Keratinocyte (primary cell): ENCODE results near the gene ZNF44. TPM values are rescaled to one million over a fixed set of nuclear protein-coding genes. Genes with fewer than 3 reads are reported as not detected.

ENCODE experiments used
- DNase-seq: peaks from one replicate; pipeline ENCODE4 v3.0.0-alpha.2; 2011; ENCODE audit warnings: low read depth, missing footprints, low spot score
- FAIRE-seq: peaks from 2 replicates; lab custom pipeline; 2011; peaks lifted over from hg19 to GRCh38; lab: Jason Lieb, UNC
- H2AFZ ChIP-seq: 2 replicates; pipeline ENCODE4 v1.6.0; 2012; ENCODE audit warnings: low read length, control low read depth, inconsistent platforms; ENCODE audit not compliant: control insufficient read depth
- H3K27ac ChIP-seq: 2 replicates; pipeline ENCODE4 v1.5.1; 2011; ENCODE audit warnings: low read length; ENCODE audit not compliant: control insufficient read depth, insufficient read depth
- H3K27me3 ChIP-seq: 3 replicates; pipeline ENCODE4 v1.6.0; 2011; ENCODE audit warnings: low read length; ENCODE audit not compliant: control insufficient read depth, insufficient read depth; ENCODE audit errors: extremely low read depth
- H3K36me3 ChIP-seq, 2 experiments: 2 replicates in 1 of 2; 3 replicates in 1 of 2; pipeline ENCODE4 v1.5.1; 2011; ENCODE audit warnings: low read length in 2 of 2, mild to moderate bottlenecking in 1 of 2; ENCODE audit not compliant: control insufficient read depth in 2 of 2, insufficient read depth in 2 of 2; ENCODE audit errors: extremely low read depth in 1 of 2
- H3K4me1 ChIP-seq: 3 replicates; pipeline ENCODE4 v1.5.1; 2011; ENCODE audit warnings: low read length; ENCODE audit not compliant: control insufficient read depth, insufficient read depth; ENCODE audit errors: extremely low read depth
- H3K4me2 ChIP-seq: 3 replicates; pipeline ENCODE4 v1.6.0; 2011; ENCODE audit warnings: low read depth, low read length; ENCODE audit not compliant: control insufficient read depth, insufficient read depth; ENCODE audit errors: extremely low read depth
- H3K4me3 ChIP-seq, 3 experiments: fragments of 200-600 bp in 1 of 3; sonication (generic) in 1 of 3; 2 replicates in 2 of 3; 3 replicates in 1 of 3; pipeline ENCODE4 v1.5.1; 2011 to 2016; ENCODE audit warnings: low read length in 3 of 3, mild to moderate bottlenecking in 3 of 3, control low read depth in 2 of 3, inconsistent platforms in 1 of 3, low read depth in 1 of 3, mixed read lengths in 1 of 3, mixed run types in 1 of 3, moderate library complexity in 1 of 3; ENCODE audit not compliant: control insufficient read depth in 2 of 3, insufficient read depth in 2 of 3; ENCODE audit errors: extremely low read depth in 1 of 3
- H3K79me2 ChIP-seq: 2 replicates; pipeline ENCODE4 v1.6.0; 2012; ENCODE audit warnings: low read length; ENCODE audit not compliant: control insufficient read depth, insufficient read depth
- H3K9ac ChIP-seq: 3 replicates; pipeline ENCODE4 v1.6.0; 2011; ENCODE audit warnings: low read length; ENCODE audit not compliant: control insufficient read depth, insufficient read depth; ENCODE audit errors: extremely low read depth
- H3K9me1 ChIP-seq: 3 replicates; pipeline ENCODE4 v1.6.0; 2011; ENCODE audit warnings: low read length; ENCODE audit not compliant: control insufficient read depth, insufficient read depth; ENCODE audit errors: extremely low read depth
- H3K9me3 ChIP-seq: 2 replicates; pipeline ENCODE4 v1.5.1; 2012; ENCODE audit warnings: low read depth, low read length; ENCODE audit not compliant: control insufficient read depth
- H4K20me1 ChIP-seq: 3 replicates; pipeline ENCODE4 v1.6.0; 2011; ENCODE audit warnings: low read length; ENCODE audit not compliant: control insufficient read depth, insufficient read depth; ENCODE audit errors: extremely low read depth
- CTCF ChIP-seq, 3 experiments: IDR thresholded peaks in 1 of 3; conservative IDR thresholded peaks in 1 of 3; optimal IDR thresholded peaks in 1 of 3; 2 replicates in 2 of 3; 3 replicates in 1 of 3; pipeline versions ENCODE3 to v1.5.1; 2011; ENCODE audit warnings: low read length in 3 of 3, mild to moderate bottlenecking in 3 of 3, moderate library complexity in 2 of 3, control low read depth in 1 of 3, inconsistent platforms in 1 of 3; ENCODE audit not compliant: insufficient read depth in 2 of 3; ENCODE audit errors: extremely low read depth in 1 of 3
- EZH2 ChIP-seq: IDR thresholded peaks from one replicate; pipeline ENCODE4 v1.6.1; 2012; ENCODE audit warnings: inconsistent platforms, mild to moderate bottlenecking, low read length, moderate library complexity
- dilution Hi-C: fragments of 300-500 bp; cut with MboI; formaldehyde crosslinking; loops from one replicate; pipeline ENCODE4 v1.7.0; 2020; ENCODE audit warnings: low sequenced_read_pairs; ENCODE audit not compliant: extremely low pct_ligation_motif_present
- polyA plus RNA-seq, 5 experiments: library from polyadenylated mRNA; depleted of rRNA in 3 of 5; stranded (reverse) in 3 of 5; stranded (forward) in 1 of 5; unstranded in 1 of 5; fragments of >200 nt; gene quantifications; 1 replicate in 1 of 5; 2 replicates in 3 of 5; 3 replicates in 1 of 5; pipeline versions ENCODE4 v1.2.1 to v1.2.3, GENCODE V29; 2011 to 2012; ENCODE audit warnings: missing spikeins in 2 of 5, low read depth in 1 of 5, low replicate concordance in 1 of 5

The ZNF44 gene
- polyA plus RNA-seq, 1 donor (not counting 4 experiments of a cell fraction or from before 2014, with no cell fraction given): 5.2 TPM

- Histone ChIP-seq H3K27ac (no peak overlapping the region), H3K9me3 (peaks cover 3% of the 10 kb centered on the region), H3K79me2 (no peaks in the 10 kb centered on the region), H3K4me1 (no peaks in the 10 kb centered on the region), H3K27me3 (no peaks in the 10 kb centered on the region), H2AFZ (no peak overlapping the region), H3K9ac (no peak overlapping the region), H3K4me3 (no peak overlapping the region), H4K20me1 (no peaks in the 10 kb centered on the region), H3K4me2 (no peak overlapping the region), H3K9me1 (no peaks in the 10 kb centered on the region), H3K36me3 (peaks cover 0 to 6% of the 10 kb centered on the region in 2 experiments)
- no peak for FAIRE-seq
- dilution Hi-C loops: no loop called here
- TF ChIP-seq EZH2: no peak
- TF ChIP-seq CTCF (optimal IDR thresholded peaks at IDR 0.05 in 1 of 3, IDR thresholded peaks at IDR 0.05 in 1 of 3, conservative IDR thresholded peaks at IDR 0.05 in 1 of 3; ENCODE audit: extremely low read depth in 1 of 3, insufficient read depth in 2 of 3, low read length in 3 of 3): no peak
- DNase-seq: no peak
Measured at GRCh38 chr19:12237143-12237839, 57.4 kb downstream of the ZNF44 start.

GRCh38 chr19:12232961-12233360 is 61.7 kb downstream of the ZNF44 start:
- FAIRE-seq (no peak), DNase-seq (no peak)
- no peaks in the 10 kb centered on the region for H3K27me3 ChIP-seq
- no peaks in the 10 kb centered on the region for H3K9me1 ChIP-seq
- H3K4me1 ChIP-seq: no peaks in the 10 kb centered on the region
- H3K36me3 ChIP-seq: peaks cover 0 to 6% of the 10 kb centered on the region in 2 experiments
- no peak overlapping the region for H3K27ac ChIP-seq
- dilution Hi-C loops: no loop called here
- peaks cover 3% of the 10 kb centered on the region for H3K9me3 ChIP-seq
- no peak overlapping the region for H3K4me2 ChIP-seq
- H2AFZ ChIP-seq: no peak overlapping the region
- H3K4me3 ChIP-seq: no peak overlapping the region
- TF ChIP-seq CTCF (optimal IDR thresholded peaks at IDR 0.05 in 1 of 3, IDR thresholded peaks at IDR 0.05 in 1 of 3, conservative IDR thresholded peaks at IDR 0.05 in 1 of 3; ENCODE audit: extremely low read depth in 1 of 3, insufficient read depth in 2 of 3, low read length in 3 of 3) (no peak), EZH2 (no peak)
- H4K20me1 ChIP-seq: no peaks in the 10 kb centered on the region
- H3K79me2 ChIP-seq: no peaks in the 10 kb centered on the region
- no peak overlapping the region for H3K9ac ChIP-seq
